ENCODE data around the gene TTF1. TPM values are rescaled to one million over a fixed set of nuclear protein-coding genes. Genes with fewer than 3 reads are reported as not detected.
A peak's percentile ranks its signal among the peaks of the same experiment; 100 is the strongest.

The TTF1 gene
- total and polyA plus RNA-seq, 2 of the 13 experiments (the other 11 are each of a cell fraction or from before 2014, with no cell fraction given) = 3.4 to 9.8 TPM

DNA sequence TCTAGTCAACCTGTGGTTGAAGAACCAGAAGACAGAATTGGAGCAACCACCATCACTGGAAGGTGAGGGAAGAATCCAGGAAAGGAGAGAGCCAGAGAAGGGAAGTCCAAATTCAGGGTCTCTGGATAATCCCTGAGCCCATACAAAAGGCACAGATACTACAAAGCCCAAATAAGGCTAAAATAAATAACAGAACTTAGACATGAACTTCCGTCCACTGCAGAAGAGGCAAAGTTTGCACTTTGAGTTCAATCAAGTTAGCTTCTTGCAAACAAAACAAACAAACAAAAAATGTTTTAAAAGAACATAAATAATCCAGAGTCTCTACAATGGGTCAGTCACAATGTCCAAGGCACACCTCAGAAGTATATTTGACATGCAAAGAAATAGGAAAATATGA, 24.4 kb upstream of the TTF1 start (continued):
- TF ChIP-seq AHR (CRISPR knock-in tag; IDR thresholded peaks at IDR 0.05) (no peak), THYN1 (CRISPR knock-in tag; IDR thresholded peaks at IDR 0.05; ENCODE audit: borderline replicate concordance, low read depth) (no peak), STAT5B (CRISPR knock-in tag; IDR thresholded peaks at IDR 0.05) (no peak), ZFP36 (IDR thresholded peaks at IDR 0.05; ENCODE audit: borderline replicate concordance, low read depth, low read length, partially characterized antibody) (no peak), RXRA (CRISPR knock-in tag; IDR thresholded peaks at IDR 0.05) (no peak), NRL (CRISPR knock-in tag; IDR thresholded peaks at IDR 0.05; ENCODE audit: borderline replicate concordance) (no peak), GABPA (IDR thresholded peaks at IDR 0.05; ENCODE audit: low read depth, low read length) (no peak), GABPA (CRISPR knock-in tag; IDR thresholded peaks at IDR 0.05; ENCODE audit: low read depth) (no peak; the same call in 1 of the 2 replicates), RARA (CRISPR knock-in tag; IDR thresholded peaks at IDR 0.05) (peak; percentile 35; the same call in 1 of the 2 replicates), NR2F6 (IDR thresholded peaks at IDR 0.05) (no peak), NR2F6 (CRISPR knock-in tag; IDR thresholded peaks at IDR 0.05) (no peak), ZNF350 (CRISPR knock-in tag; IDR thresholded peaks at IDR 0.05; ENCODE audit: borderline replicate concordance, low read depth) (no peak), ONECUT2 (CRISPR knock-in tag; IDR thresholded peaks at IDR 0.05) (no peak), ZNF343 (CRISPR knock-in tag; IDR thresholded peaks at IDR 0.05) (no peak), KAT2B (IDR thresholded peaks at IDR 0.05; ENCODE audit: borderline replicate concordance, low read depth, low read length) (no peak), CHCHD3 (CRISPR knock-in tag; IDR thresholded peaks at IDR 0.05) (no peak)
- TF ChIP-seq, protein P1, sequence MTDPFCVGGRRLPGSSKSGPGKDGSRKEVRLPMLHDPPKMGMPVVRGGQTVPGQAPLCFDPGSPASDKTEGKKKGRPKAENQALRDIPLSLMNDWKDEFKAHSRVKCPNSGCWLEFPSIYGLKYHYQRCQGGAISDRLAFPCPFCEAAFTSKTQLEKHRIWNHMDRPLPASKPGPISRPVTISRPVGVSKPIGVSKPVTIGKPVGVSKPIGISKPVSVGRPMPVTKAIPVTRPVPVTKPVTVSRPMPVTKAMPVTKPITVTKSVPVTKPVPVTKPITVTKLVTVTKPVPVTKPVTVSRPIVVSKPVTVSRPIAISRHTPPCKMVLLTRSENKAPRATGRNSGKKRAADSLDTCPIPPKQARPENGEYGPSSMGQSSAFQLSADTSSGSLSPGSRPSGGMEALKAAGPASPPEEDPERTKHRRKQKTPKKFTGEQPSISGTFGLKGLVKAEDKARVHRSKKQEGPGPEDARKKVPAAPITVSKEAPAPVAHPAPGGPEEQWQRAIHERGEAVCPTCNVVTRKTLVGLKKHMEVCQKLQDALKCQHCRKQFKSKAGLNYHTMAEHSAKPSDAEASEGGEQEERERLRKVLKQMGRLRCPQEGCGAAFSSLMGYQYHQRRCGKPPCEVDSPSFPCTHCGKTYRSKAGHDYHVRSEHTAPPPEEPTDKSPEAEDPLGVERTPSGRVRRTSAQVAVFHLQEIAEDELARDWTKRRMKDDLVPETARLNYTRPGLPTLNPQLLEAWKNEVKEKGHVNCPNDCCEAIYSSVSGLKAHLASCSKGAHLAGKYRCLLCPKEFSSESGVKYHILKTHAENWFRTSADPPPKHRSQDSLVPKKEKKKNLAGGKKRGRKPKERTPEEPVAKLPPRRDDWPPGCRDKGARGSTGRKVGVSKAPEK (CRISPR knock-in tag; IDR thresholded peaks at IDR 0.05; ENCODE audit: borderline replicate concordance) = no peak
- TF ChIP-seq, protein P2, sequence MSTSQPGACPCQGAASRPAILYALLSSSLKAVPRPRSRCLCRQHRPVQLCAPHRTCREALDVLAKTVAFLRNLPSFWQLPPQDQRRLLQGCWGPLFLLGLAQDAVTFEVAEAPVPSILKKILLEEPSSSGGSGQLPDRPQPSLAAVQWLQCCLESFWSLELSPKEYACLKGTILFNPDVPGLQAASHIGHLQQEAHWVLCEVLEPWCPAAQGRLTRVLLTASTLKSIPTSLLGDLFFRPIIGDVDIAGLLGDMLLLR (CRISPR knock-in tag; IDR thresholded peaks at IDR 0.05) = no peak
- TF ChIP-seq, protein P3, sequence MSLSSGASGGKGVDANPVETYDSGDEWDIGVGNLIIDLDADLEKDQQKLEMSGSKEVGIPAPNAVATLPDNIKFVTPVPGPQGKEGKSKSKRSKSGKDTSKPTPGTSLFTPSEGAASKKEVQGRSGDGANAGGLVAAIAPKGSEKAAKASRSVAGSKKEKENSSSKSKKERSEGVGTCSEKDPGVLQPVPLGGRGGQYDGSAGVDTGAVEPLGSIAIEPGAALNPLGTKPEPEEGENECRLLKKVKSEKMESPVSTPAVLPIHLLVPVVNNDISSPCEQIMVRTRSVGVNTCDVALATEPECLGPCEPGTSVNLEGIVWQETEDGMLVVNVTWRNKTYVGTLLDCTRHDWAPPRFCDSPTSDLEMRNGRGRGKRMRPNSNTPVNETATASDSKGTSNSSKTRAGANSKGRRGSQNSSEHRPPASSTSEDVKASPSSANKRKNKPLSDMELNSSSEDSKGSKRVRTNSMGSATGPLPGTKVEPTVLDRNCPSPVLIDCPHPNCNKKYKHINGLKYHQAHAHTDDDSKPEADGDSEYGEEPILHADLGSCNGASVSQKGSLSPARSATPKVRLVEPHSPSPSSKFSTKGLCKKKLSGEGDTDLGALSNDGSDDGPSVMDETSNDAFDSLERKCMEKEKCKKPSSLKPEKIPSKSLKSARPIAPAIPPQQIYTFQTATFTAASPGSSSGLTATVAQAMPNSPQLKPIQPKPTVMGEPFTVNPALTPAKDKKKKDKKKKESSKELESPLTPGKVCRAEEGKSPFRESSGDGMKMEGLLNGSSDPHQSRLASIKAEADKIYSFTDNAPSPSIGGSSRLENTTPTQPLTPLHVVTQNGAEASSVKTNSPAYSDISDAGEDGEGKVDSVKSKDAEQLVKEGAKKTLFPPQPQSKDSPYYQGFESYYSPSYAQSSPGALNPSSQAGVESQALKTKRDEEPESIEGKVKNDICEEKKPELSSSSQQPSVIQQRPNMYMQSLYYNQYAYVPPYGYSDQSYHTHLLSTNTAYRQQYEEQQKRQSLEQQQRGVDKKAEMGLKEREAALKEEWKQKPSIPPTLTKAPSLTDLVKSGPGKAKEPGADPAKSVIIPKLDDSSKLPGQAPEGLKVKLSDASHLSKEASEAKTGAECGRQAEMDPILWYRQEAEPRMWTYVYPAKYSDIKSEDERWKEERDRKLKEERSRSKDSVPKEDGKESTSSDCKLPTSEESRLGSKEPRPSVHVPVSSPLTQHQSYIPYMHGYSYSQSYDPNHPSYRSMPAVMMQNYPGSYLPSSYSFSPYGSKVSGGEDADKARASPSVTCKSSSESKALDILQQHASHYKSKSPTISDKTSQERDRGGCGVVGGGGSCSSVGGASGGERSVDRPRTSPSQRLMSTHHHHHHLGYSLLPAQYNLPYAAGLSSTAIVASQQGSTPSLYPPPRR (CRISPR knock-in tag; IDR thresholded peaks at IDR 0.05; ENCODE audit: borderline replicate concordance) = no peak
- TF ChIP-seq, protein P4, sequence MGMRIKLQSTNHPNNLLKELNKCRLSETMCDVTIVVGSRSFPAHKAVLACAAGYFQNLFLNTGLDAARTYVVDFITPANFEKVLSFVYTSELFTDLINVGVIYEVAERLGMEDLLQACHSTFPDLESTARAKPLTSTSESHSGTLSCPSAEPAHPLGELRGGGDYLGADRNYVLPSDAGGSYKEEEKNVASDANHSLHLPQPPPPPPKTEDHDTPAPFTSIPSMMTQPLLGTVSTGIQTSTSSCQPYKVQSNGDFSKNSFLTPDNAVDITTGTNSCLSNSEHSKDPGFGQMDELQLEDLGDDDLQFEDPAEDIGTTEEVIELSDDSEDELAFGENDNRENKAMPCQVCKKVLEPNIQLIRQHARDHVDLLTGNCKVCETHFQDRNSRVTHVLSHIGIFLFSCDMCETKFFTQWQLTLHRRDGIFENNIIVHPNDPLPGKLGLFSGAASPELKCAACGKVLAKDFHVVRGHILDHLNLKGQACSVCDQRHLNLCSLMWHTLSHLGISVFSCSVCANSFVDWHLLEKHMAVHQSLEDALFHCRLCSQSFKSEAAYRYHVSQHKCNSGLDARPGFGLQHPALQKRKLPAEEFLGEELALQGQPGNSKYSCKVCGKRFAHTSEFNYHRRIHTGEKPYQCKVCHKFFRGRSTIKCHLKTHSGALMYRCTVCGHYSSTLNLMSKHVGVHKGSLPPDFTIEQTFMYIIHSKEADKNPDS (CRISPR knock-in tag; IDR thresholded peaks at IDR 0.05) = no peak
- TF ChIP-seq, protein P5, sequence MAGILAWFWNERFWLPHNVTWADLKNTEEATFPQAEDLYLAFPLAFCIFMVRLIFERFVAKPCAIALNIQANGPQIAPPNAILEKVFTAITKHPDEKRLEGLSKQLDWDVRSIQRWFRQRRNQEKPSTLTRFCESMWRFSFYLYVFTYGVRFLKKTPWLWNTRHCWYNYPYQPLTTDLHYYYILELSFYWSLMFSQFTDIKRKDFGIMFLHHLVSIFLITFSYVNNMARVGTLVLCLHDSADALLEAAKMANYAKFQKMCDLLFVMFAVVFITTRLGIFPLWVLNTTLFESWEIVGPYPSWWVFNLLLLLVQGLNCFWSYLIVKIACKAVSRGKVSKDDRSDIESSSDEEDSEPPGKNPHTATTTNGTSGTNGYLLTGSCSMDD (CRISPR knock-in tag; IDR thresholded peaks at IDR 0.05) = no peak

All from HepG2 (cell line).